HG03025 (cell line): ENCODE results near the gene INAFM2.

Source experiments
- ATAC-seq: cut with Tn5 transposase; IDR thresholded peaks from one replicate; pipeline ENCODE4 v1.9.1; 2021; ENCODE audit warnings: mild to moderate bottlenecking, moderate library complexity; ENCODE audit not compliant: unreplicated experiment, low FRiP score

INAFM2 gene

GRCh38 chr15:40303576-40303975 lies 19.9 kb upstream of the INAFM2 start:
- ATAC-seq = no peak

- no peak for ATAC-seq
These were observed 18.2 kb upstream of the INAFM2 start for GRCh38 chr15:40305281-40305680.

- ATAC-seq = no peak
These were observed 17.1 kb upstream of the INAFM2 start for GRCh38 chr15:40306371-40306770.

- no peak for ATAC-seq
These were observed 16.6 kb upstream of the INAFM2 start for GRCh38 chr15:40306908-40307307.

GRCh38 chr15:40307421-40308211 lies 15.9 kb upstream of the INAFM2 start, which contains the start of gene PLCB2:
Gene PLCB2 (minus strand): TSS chr15:40307935. CDS start chr15:40307672, 263 bp downstream.
- no peak for ATAC-seq

GRCh38 chr15:40309344-40309862 lies 14.1 kb upstream of the INAFM2 start:
- no peak for ATAC-seq

GRCh38 chr15:40310001-40310959 lies 13.2 kb upstream of the INAFM2 start:
- ATAC-seq = no peak

GRCh38 chr15:40310993-40311392 lies 12.5 kb upstream of the INAFM2 start:
- no peak for ATAC-seq

GRCh38 chr15:40312370-40313158 lies 10.9 kb upstream of the INAFM2 start:
- ATAC-seq = no peak

GRCh38 chr15:40313531-40314398 lies 9.7 kb upstream of the INAFM2 start:
- no peak for ATAC-seq

GRCh38 chr15:40314723-40315276 lies 8.7 kb upstream of the INAFM2 start:
- ATAC-seq = no peak

GRCh38 chr15:40316931-40317330 lies 6.6 kb upstream of the INAFM2 start:
- no peak for ATAC-seq

- ATAC-seq = no peak
These were observed 5.9 kb upstream of the INAFM2 start for GRCh38 chr15:40317580-40317979.

- ATAC-seq = no peak
These were observed 3.1 kb upstream of the INAFM2 start for GRCh38 chr15:40320409-40320808.

GRCh38 chr15:40320931-40321371 lies 2.5 kb upstream of the INAFM2 start:
- ATAC-seq = no peak

GRCh38 chr15:40322531-40323238 lies 807 bp upstream of the INAFM2 start:
- ATAC-seq = no peak

- peak; percentile 11 for ATAC-seq
These were observed 753 bp downstream of the INAFM2 start for GRCh38 chr15:40323953-40324937.
